Lower leg skin (tissue), 4 donors: ENCODE results near the gene SCGB1D1. TPM values are rescaled to one million over a fixed set of nuclear protein-coding genes. Genes with fewer than 3 reads are reported as not detected.

ENCODE experiments used
- DNase-seq, 2 donors: peaks; one replicate each; pipeline ENCODE4 v3.0.0-alpha.2; 2019; ENCODE audit warnings: low spot score in 2 of 2
- H3K4me3 ChIP-seq: fragments of 200-600 bp; sonication (generic); 2 replicates; pipeline ENCODE4 v1.5.1; 2017; ENCODE audit warnings: mild to moderate bottlenecking, low read depth; ENCODE audit not compliant: poor library complexity, severe bottlenecking
- POLR2A ChIP-seq, 2 donors: fragments of 450-650 bp; IDR thresholded peaks; one replicate each; pipeline ENCODE4 v1.6.1; 2016 to 2017; ENCODE audit warnings: antibody characterized with exemption in 2 of 2, mild to moderate bottlenecking in 1 of 2, moderate library complexity in 1 of 2
- WGBS, 2 donors: methylation state at CpG; one replicate each; pipeline ENCODE4 v1.1.5; 2018; 5-methylcytosine and 5-hydroxymethylcytosine counted together
- intact Hi-C: fragments of 100-400 bp; cut with DNase I; formaldehyde crosslinking; loops from one replicate; pipeline ENCODE4 v1.15.0; 2023; ENCODE audit warnings: low total_unique reads
- total RNA-seq, 4 donors: library from RNA; depleted of rRNA; stranded (reverse); fragments of >200 nt; gene quantifications; one replicate each; pipeline ENCODE4 v1.1.0, GENCODE V29; 2016
- TF ChIP-seq, protein P1 (sequence below), 3 donors: fragments of 450-650 bp; IDR thresholded peaks; one replicate each; pipeline ENCODE4 v1.5.1; 2016; ENCODE audit warnings: antibody characterized with exemption in 3 of 3, mild to moderate bottlenecking in 3 of 3, moderate library complexity in 2 of 3

SCGB1D1 gene
- total RNA-seq, 4 donors from 2014 or later: not detected

GRCh38 chr11:62221498-62221897 lies 31.5 kb downstream of the SCGB1D1 start:
- no peak overlapping the region for H3K4me3 ChIP-seq
- TF ChIP-seq, protein P1, sequence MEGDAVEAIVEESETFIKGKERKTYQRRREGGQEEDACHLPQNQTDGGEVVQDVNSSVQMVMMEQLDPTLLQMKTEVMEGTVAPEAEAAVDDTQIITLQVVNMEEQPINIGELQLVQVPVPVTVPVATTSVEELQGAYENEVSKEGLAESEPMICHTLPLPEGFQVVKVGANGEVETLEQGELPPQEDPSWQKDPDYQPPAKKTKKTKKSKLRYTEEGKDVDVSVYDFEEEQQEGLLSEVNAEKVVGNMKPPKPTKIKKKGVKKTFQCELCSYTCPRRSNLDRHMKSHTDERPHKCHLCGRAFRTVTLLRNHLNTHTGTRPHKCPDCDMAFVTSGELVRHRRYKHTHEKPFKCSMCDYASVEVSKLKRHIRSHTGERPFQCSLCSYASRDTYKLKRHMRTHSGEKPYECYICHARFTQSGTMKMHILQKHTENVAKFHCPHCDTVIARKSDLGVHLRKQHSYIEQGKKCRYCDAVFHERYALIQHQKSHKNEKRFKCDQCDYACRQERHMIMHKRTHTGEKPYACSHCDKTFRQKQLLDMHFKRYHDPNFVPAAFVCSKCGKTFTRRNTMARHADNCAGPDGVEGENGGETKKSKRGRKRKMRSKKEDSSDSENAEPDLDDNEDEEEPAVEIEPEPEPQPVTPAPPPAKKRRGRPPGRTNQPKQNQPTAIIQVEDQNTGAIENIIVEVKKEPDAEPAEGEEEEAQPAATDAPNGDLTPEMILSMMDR (IDR thresholded peaks at IDR 0.05): no peak
- TF ChIP-seq POLR2A (IDR thresholded peaks at IDR 0.05): no peak
- 85 to 93% methylated on average over 3 of the region's 3 CpGs for WGBS, 2 donors
- intact Hi-C loops: no loop called here
- DNase-seq: no peak

DNA sequence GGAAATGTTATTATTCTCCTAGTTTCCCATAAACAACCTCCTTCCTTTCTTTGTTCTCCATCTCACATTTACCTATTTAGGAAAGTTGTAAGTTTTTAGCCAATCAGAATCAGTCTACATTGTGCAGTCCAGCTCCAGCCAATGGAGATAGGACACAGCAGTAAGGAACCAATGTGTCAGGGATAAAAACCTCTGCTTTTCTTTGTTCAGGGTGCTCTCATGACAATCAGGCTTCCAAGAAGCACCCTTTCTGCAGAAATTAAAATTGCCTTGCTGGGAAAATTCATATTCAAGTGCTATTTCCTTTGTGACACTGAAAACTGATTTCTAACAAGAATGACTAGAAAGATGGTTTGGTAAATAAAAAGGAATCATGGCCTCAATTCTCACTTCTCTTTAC lies 33.1 kb downstream of the SCGB1D1 start:
- intact Hi-C loops: no loop called here
- no peak overlapping the region for H3K4me3 ChIP-seq
- no peak for TF ChIP-seq POLR2A (IDR thresholded peaks at IDR 0.05)
- TF ChIP-seq, protein P1 (IDR thresholded peaks at IDR 0.05): no peak
- DNase-seq: no peak

DNA sequence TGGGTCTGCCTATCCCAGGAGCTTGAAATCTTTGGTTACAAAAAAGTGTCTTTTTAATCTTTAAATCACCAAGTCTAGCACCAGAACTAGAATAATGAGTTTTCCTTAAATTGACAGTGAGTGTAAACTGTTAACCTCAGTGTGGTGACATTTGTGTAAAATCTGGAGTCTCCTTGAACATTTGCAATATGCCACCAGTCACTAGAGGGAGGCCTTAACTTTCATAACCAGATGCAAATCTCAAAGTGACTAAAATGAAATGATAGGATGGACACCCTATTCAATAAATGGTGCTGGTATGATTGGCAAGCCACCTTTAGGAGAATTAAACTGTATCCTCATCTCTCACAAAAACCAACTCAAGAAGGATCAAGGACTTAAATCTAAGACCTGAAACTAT lies 43.7 kb downstream of the SCGB1D1 start:
- TF ChIP-seq, protein P1 (IDR thresholded peaks at IDR 0.05): no peak
- TF ChIP-seq POLR2A (IDR thresholded peaks at IDR 0.05): no peak
- H3K4me3 ChIP-seq: no peak overlapping the region
- intact Hi-C loops: no loop called here
- no peak for DNase-seq

GRCh38 chr11:62236187-62236586 lies 46.2 kb downstream of the SCGB1D1 start:
- WGBS, 2 donors: 60 to 70% methylated on average over 2 of the region's 2 CpGs
- no peak for TF ChIP-seq POLR2A (IDR thresholded peaks at IDR 0.05)
- TF ChIP-seq, protein P1 (IDR thresholded peaks at IDR 0.05): no peak
- H3K4me3 ChIP-seq: no peak overlapping the region
- DNase-seq: no peak
- intact Hi-C loops: no loop called here

- H3K4me3 ChIP-seq: no peak overlapping the region
- DNase-seq: no peak
- 70 to 71% methylated on average over 4 of the region's 4 CpGs for WGBS, 2 donors
- TF ChIP-seq POLR2A (IDR thresholded peaks at IDR 0.05): no peak
- intact Hi-C loops: no loop called here
Measured at GRCh38 chr11:62237499-62237898, 47.5 kb downstream of the SCGB1D1 start.

GRCh38 chr11:62238151-62238550 lies 48.1 kb downstream of the SCGB1D1 start:
- intact Hi-C loops: no loop called here
- 81 to 82% methylated on average over 4 of the region's 4 CpGs for WGBS, 2 donors
- H3K4me3 ChIP-seq: no peak overlapping the region
- TF ChIP-seq, protein P1 (IDR thresholded peaks at IDR 0.05): no peak
- TF ChIP-seq POLR2A (IDR thresholded peaks at IDR 0.05): no peak
- DNase-seq: no peak
